ENCODE data around the gene KAZN.

The KAZN gene

DNA sequence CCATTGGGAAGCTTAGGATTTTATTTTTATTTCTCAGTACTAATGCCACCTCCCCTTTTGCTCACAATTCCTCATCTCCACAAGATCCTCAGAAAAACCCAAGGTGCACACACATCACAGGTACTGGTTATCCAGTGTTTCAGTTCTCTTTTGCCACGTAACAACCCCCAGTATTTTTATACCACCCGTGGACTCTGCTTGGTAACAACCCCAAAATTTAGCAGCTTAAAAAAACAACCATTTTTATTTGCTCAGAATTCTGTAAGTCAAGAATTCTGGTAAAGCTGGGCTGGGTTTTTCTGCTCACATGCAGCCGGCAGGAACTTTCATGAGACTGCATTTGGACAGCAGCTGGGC, 180.0 kb downstream of the KAZN start:
- DNase-seq: no peak

GRCh38 chr1:14778898-14779865, 180.7 kb downstream of the KAZN start:
- DNase-seq: no peak

DNA sequence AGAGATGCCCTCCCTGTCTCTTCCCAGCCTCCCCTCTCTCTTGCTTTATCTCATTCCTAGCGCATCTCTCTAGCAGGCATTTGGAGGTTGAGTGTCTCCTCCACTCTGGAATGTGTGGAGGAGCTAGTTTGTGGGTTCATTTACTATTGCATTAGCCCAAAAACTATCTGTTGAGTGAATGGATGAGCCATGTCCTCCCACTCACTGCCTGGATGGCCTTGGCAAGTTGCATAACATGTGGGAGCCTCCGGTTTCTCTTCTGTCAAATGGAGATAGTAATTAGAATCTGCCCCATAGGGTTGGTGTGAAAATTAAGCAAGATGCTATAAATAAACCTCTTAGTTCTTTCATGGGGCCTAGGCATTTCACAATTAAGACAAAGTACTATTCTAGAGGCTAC, 181.8 kb downstream of the KAZN start:
- peak; percentile 43 for DNase-seq

GRCh38 chr1:14781811-14782210, 183.3 kb downstream of the KAZN start:
- DNase-seq: no peak

- DNase-seq: no peak
These were observed 184.5 kb downstream of the KAZN start for GRCh38 chr1:14782741-14783591.

- no peak for DNase-seq
These were observed 185.1 kb downstream of the KAZN start for GRCh38 chr1:14783592-14783886.

GRCh38 chr1:14784790-14785773, 186.6 kb downstream of the KAZN start:
- DNase-seq: no peak

DNA sequence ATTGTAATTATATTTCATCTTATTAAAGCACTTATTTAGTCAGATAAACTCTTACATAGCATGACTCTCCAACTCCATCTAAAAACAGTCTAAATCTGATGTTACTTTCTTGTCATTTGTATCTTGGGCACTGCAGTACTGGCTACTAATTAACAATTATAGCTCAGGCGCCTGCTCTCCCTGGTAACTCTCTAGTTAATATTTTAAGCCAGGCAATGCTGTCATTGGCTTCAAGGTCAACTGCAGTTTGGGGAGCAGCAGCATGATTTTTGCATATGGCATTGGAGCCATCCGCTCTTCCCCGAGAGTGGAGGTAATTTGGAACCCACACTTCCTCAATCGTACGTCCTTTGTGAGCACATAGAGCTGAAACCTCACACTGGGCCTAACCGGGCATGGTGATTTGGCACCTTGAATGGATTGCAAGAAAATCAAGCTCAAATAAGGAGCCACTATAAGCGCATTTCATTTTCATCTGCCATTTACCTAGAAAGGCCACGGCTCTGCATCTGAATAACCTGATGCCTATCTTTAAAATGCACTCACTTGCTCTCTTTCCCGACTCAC, 187.7 kb downstream of the KAZN start:
- DNase-seq: peak; percentile 48

GRCh38 chr1:14786681-14787080, 188.2 kb downstream of the KAZN start:
- no peak for DNase-seq

GRCh38 chr1:14787604-14788003, 189.1 kb downstream of the KAZN start:
- no peak for DNase-seq

- no peak for DNase-seq
These were observed 189.6 kb downstream of the KAZN start for GRCh38 chr1:14788080-14788479.

DNA sequence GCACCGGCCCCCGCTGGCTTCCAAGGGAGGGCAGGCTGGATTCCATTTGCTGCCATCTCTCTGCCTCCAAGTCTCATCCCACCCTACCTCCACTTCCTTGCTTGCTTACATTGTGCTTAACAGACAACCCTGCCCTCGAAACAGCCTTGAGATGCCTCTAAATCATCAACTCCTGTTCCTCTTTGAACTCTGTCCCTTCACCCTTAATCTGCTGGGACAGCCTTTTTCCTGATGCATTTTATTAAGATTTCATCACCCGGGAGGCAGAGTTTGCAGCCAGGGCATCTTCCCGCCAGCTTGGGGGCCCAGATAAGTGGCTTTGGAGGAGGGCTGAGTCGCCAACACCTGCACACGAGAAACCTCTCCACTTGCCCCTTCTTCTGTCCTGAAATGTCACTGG, 192.5 kb downstream of the KAZN start:
- DNase-seq: no peak

- DNase-seq: no peak
These were observed 193.2 kb downstream of the KAZN start for GRCh38 chr1:14791654-14792053.

GRCh38 chr1:14794136-14794768, 195.8 kb downstream of the KAZN start:
- no peak for DNase-seq

- no peak for DNase-seq
These were observed 196.4 kb downstream of the KAZN start for GRCh38 chr1:14794906-14795305.

DNA sequence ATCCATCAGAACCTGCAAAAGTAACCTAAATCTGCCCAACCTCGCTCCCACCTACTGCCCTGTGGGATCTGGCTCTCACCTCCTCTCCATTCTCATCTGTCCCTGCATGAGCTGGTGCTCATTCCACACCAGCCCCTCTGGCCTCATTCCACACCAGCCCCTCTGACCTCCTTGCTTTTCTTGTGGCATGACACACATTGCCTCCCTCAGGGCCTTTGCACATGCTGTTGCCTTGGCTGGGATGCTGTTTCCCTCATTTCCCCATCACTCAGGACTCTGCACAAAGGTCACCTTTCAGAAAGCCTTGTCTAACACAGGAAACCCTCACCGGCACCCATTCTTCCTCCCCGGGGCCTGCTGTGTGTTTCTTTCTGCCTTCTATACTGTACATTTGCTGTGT, 197.1 kb downstream of the KAZN start:
- no peak for DNase-seq

DNA sequence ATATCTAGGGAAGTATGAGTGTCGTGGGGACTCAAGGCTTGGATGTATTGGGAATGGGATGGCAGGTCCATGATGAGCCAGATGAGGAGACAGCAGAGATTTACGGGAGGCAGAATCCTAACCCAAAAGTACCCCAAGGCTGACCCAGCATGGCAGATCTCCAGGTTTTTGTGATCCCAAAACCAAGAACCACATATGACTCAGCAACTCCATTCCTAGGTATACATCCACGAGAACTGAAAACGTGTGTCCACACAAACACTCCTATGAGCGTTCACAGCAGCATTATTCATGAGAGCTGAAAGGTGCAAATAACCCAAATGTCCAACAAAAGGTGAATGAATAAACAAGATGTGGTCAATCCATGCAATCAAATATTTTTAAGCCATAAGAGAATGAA, 201.5 kb downstream of the KAZN start:
- DNase-seq: no peak

DNA sequence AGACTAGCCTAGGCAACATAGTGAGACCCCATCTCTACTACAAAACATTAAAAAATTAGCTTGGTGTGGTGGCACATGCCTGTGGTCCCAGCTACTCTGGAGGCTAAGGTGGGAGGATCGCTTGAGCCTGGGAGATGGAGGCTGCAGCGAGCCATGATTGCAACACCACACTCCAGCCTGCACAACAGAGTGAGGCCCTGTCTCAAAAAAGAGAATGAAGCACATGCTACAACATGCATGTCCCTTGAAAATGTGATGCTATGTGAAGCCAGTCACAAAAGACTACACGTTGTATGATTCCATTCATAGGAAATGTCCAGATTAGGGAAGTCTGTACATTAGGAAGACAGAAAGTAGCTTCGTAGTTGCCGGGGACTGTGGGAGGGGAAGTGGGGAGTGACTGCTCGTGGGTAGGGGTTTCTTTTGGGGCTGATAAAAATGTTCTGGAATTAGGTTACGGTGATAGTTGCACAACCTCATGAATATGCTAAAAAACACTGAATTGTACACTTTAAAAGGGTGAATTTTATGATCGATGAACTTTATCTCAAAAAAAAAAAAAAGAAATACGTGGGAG, 202.1 kb downstream of the KAZN start:
- no peak for DNase-seq

DNA sequence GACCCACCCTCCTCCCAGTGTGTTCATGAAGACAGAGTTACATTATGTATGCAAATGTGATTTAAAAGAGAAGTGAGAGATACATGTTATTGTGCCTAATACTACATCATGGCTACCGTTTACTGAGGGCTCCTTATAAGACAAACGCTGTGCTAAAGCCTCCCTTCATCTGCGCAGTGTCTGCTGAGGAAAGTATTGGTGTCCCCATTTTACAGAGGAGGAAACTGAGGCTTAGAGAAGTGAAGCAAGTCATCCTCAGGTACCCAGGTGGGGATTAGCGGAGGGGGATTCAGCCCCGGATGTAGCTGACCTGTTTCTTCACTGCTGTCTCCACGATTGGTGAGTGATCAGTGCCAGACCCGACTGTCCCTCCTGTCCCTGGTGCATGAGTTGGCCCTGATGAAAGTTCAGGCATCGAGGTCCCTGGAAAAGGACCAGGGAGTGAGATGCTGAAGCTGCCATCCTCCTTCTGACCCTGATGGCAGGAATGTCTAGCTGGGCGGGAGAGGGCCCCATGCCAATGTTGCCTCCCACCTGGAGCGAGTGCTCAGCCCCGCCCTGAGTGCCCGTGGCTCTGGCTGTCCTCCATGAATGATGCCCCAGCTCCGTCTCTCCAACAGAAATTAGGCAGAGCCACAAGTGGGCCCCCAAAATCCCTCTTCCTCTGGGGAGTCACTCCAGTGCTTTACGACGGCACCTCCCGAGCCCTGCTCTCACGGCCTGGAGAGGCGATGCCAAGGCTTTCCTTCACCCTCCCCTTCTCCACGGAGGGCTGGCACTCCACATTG, 204.7 kb downstream of the KAZN start:
- no peak for DNase-seq

- no peak for DNase-seq
These were observed 206.1 kb downstream of the KAZN start for GRCh38 chr1:14804626-14805025.

DNA sequence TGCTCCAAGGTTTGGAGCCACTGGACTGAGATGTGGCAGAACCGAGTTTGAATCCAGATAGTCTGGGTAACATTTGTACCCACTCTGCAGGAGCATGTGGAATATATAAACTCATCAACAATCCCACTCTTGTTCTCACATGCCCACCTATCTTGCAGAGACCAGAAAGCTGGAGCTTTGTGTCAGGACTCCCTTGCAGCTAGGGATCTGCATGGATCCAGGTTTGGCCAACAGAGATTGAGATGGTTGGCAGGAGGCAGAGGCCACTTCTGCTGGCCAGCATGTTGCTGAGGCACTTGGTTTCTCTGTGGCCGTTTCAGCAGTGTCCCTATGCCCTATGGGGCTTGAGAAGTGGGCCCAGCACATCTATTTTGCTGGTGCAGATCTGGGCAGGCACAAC, 208.3 kb downstream of the KAZN start:
- DNase-seq: no peak
